Stromal cell of bone marrow (primary cell): ENCODE results near the gene PNKD.

Source experiments
- DNase-seq: peaks from one replicate; pipeline ENCODE4 v3.0.0-alpha.2; 2012; ENCODE audit warnings: low read depth

The PNKD gene

GRCh38 chr2:218375212-218375611, 104.9 kb downstream of the PNKD start:
- no peak for DNase-seq

DNA sequence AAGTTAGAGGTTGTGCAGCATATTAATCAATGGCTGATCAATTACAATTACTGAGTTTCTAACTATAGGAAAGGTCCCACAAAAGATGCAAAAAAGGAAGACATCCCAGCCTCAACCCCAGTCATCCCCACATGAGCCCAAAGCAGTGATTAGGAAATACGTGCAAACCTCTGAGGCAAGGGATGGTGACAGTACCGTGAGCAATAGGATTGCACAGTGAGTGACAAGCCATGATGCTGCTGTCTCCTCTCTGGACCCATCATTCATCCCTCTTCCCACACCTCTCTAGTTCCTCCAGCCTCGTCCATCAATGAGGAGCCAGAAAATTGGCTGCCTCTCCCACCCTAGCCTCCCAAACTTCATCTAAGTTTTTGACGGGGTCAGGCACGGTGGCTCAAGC, 107.7 kb downstream of the PNKD start:
- no peak for DNase-seq

- no peak for DNase-seq
Observed at GRCh38 chr2:218381916-218382366, 111.6 kb downstream of the PNKD start, which contains the start of gene SLC11A1. Gene SLC11A1 (plus strand): TSS chr2:218382273. CDS start chr2:218382369, 96 bp downstream.

DNA sequence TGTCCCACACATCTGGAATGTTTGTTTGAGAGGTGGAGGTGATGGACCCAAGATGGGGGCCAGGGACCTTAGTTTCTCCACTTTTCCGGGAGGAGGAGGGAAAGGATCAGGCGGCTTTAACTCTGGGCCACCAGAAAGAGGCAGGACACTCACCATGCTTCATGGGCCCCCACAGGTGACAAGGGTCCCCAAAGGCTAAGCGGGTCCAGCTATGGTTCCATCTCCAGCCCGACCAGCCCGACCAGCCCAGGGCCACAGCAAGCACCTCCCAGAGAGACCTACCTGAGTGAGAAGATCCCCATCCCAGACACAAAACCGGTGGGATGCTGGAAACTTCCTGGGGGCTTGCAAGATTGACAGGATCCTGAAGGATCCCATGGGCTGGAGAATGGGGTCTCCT, 112.5 kb downstream of the PNKD start:
- DNase-seq = no peak

DNA sequence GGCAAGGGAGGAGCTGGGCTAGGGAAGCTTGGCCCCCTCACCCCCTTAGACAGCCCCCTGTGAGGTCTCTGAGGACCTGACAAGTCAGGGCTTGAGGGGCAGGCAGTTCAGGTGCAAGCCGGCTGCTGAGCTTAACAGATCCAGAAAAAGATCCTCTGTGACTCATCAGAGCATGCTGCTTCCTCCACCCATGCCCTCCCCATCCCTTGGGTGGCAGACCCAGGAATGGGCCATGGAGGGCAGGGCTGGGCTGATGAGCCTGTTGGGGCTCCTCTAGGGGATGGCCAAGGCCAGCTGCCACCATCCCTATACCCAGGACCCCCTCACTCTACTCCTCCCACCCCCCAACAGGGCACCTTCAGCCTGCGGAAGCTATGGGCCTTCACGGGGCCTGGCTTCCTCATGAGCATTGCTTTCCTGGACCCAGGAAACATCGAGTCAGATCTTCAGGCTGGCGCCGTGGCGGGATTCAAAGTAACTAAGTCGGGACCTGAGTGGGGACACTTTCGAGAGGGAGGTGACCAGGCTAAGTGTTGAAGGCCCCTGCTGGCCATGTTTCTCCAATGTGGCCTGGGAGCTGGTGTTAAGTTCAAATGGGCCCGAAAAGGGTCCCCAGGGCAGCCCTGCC, 113.7 kb downstream of the PNKD start:
- DNase-seq = no peak

GRCh38 chr2:218384975-218385374, 114.7 kb downstream of the PNKD start:
- no peak for DNase-seq

DNA sequence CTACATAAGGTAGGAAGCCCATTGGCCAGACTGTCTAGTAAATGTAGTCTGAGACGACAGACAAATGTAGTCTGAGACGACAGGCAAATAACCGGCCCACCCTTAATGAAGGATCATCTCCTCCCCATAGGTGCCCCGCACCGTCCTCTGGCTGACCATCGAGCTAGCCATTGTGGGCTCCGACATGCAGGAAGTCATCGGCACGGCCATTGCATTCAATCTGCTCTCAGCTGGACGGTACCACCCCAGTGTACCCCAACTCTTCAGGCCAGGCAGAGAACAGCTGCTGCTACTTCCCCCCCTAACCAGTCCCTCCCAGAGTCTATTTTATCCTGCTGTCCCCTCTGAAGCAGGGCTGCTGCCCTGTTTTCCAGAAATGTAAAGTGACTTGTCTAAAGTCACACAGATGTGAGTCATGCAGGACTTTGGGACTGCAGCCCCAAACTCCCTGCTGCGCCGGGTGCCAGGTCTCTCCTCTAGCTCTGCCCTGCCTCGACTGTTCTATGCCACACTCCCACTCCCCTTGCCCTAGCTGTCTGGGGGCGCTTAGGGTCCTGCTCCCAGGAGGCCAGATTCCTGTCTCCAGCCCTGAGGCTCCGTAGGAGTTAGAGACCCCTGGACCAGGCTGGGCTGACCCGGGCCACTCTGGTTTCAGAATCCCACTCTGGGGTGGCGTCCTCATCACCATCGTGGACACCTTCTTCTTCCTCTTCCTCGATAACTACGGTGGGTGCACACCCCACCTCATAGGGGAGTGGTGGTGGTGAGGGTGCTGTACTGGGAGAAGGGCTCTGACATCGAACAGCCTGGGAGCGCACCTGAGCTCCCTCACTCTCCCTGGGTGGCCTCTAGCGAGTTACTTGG, 116.4 kb downstream of the PNKD start:
- DNase-seq = no peak

GRCh38 chr2:218387369-218388194, 117.3 kb downstream of the PNKD start:
- DNase-seq = no peak

DNA sequence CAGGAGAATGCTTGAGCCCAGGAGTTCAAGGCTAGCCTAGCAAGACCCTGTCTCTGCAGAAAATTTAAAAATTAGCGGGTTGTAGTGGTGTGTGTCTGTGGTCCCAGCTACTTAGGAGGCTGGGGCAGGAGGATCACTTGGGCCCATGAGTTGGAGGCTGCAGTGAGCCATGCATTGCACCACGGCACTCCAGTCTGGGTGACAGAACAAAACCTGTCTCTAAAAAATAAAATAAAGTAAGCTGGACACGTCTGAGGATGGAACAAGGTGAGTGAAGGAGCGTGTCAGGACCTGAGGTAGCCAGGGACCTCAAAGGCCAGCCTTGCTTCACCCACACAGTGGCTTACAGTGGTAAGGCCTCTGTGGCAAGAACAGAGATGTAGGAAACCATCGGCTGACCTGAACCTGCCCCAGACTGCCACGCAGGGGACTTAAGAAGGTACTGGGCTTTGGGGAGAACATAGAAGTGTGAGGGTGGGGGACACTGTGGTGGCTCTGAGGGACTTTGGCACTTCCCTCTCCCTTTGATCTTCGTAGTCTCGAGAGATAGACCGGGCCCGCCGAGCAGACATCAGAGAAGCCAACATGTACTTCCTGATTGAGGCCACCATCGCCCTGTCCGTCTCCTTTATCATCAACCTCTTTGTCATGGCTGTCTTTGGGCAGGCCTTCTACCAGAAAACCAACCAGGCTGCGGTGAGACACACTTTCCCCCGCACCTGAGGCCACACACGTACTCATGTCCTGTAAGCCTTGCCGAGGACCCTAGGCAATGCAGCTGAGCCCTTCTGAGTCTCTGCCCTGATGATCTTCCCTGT, 119.2 kb downstream of the PNKD start:
- DNase-seq = no peak

DNA sequence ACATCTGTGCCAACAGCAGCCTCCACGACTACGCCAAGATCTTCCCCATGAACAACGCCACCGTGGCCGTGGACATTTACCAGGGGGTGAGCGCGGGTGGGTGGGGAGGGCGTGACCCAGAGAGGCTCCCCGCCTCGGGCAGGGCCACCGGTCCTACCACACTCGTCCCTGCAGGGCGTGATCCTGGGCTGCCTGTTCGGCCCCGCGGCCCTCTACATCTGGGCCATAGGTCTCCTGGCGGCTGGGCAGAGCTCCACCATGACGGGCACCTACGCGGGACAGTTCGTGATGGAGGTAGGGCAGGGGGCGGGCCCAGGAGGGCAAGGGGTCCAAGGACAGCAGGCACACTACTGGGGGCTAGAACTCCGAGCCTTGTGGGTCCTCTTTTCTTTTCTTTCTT, 120.9 kb downstream of the PNKD start:
- DNase-seq = no peak

GRCh38 chr2:218392459-218392858, 122.1 kb downstream of the PNKD start:
- no peak for DNase-seq

GRCh38 chr2:218392891-218393462, 122.7 kb downstream of the PNKD start:
- no peak for DNase-seq

DNA sequence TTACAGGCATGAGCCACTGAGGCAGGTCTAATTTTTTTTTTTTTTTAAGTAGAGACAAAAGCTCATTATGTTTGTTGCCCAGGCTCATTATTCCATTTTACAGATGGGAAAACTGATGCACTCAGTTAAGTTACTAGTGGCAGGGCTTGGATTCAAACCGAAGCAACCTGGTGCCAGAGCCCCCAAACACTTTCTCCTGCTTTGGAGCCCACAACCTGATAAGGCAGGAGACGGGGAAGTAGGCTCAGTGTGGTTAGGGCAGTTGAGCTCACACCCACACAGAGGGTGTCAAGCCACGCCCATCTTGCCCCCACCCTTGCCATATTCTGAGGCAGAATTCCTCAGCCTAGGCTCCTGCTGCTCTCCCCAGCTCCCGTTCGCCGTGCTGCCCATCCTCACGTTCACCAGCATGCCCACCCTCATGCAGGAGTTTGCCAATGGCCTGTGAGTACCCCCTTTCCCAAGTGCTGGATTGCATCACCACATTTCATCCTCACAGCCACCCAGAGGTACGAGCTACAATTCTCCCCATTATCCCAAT, 123.5 kb downstream of the PNKD start:
- DNase-seq = no peak

- DNase-seq = no peak
Observed at GRCh38 chr2:218394298-218395089, 124.2 kb downstream of the PNKD start.

GRCh38 chr2:218395090-218395444, 124.7 kb downstream of the PNKD start:
- DNase-seq = no peak

GRCh38 chr2:218395456-218395825, 125.1 kb downstream of the PNKD start:
- no peak for DNase-seq

GRCh38 chr2:218395826-218396687, 125.7 kb downstream of the PNKD start:
- peak; percentile 91 for DNase-seq
